SU-DHL-6 (cell line): ENCODE data around the gene THSD4.

ENCODE experiments used
- CTCF ChIP-seq: fragments of 200-600 bp; sonication (generic); IDR thresholded peaks from one replicate; pipeline ENCODE4 v1.5.1; 2017; ENCODE audit warnings: antibody characterized with exemption, mild to moderate bottlenecking, low read length, moderate library complexity; ENCODE audit not compliant: insufficient read depth, poor library complexity, severe bottlenecking
- EZH2phosphoT487 ChIP-seq: fragments of 200-600 bp; sonication (generic), shearing (Covaris generic); conservative IDR thresholded peaks from 2 replicates; pipeline ENCODE4 v1.6.1; 2018; ENCODE audit warnings: mild to moderate bottlenecking, antibody characterized with exemption, low read length, moderate library complexity, mixed read lengths

GRCh38 chr15:71290881-71291635, 175.8 kb downstream of the THSD4 start:
- TF ChIP-seq CTCF: no peak
- TF ChIP-seq EZH2phosphoT487: no peak
